Measurements from ENCODE around the gene INPP5D.
"Not testable (repeated sequence)": the region's sequence is repeated elsewhere in the genome, so short reads cannot be mapped to it uniquely, and the experiment has no call there.

INPP5D gene

DNA sequence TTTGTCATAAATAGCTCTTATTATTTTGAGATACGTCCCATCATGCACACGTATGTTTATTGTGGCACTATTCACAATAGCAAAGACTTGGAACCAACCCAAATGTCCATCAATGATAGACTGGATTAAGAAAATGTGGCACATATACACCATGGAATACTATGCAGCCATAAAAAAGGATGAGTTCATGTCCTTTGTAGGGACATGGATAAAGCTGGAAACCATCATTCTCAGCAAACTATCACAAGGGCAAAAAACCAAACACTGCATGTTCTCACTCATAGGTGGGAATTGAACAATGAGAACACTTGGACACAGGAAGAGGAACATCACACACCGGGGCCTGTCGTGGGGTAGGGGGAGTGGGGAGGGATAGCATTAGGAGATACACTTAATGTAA lies 40.5 kb upstream of the INPP5D start:
- H3K4me1 ChIP-seq (ENCODE audit: control insufficient read depth, insufficient read depth, low read length, poor library complexity, severe bottlenecking); H3K36me3 ChIP-seq (ENCODE audit: control insufficient read depth, insufficient read depth, low read length); H3K27me3 ChIP-seq (replicated peaks; ENCODE audit: control insufficient read depth, insufficient read depth, low read length, poor library complexity, severe bottlenecking); H3K9me3 ChIP-seq (ENCODE audit: control insufficient read depth, low read length); H3K27ac ChIP-seq (ENCODE audit: insufficient read depth, low read length, poor library complexity, severe bottlenecking); DNase-seq; H3K4me3 ChIP-seq (ENCODE audit: insufficient read depth, low read depth, low read length, poor library complexity, severe bottlenecking): not testable (repeated sequence)

DNA sequence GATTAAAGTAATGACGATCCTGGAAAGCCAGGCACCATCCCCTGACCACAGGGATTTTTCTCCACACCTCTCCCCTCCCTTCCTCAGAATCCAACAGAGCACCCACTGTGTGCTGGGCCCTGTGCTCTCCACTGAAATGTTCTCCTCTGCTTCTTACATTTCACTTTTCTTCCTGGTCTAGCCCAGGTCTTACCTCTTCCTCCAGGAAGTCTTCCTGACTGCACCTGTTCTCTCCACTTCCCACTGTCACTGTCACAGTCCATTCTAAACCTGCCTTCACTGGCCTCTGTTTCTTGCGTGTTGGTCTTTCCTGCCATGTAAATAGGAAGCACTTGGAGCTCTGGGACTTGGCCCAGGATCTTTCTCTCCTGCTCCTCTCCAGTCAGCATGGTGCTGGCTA lies 39.7 kb upstream of the INPP5D start:
- Histone ChIP-seq H3K36me3 (ENCODE audit: control insufficient read depth, insufficient read depth, low read length) (no peaks in the 10 kb centered on the region), H3K9me3 (ENCODE audit: control insufficient read depth, low read length) (no peaks in the 10 kb centered on the region), H3K27ac (ENCODE audit: insufficient read depth, low read length, poor library complexity, severe bottlenecking) (no peak overlapping the region), H3K4me1 (ENCODE audit: control insufficient read depth, insufficient read depth, low read length, poor library complexity, severe bottlenecking) (no peaks in the 10 kb centered on the region), H3K27me3 (replicated peaks; ENCODE audit: control insufficient read depth, insufficient read depth, low read length, poor library complexity, severe bottlenecking) (no peaks in the 10 kb centered on the region), H3K4me3 (ENCODE audit: insufficient read depth, low read depth, low read length, poor library complexity, severe bottlenecking) (no peak overlapping the region)
- no peak for DNase-seq

DNA sequence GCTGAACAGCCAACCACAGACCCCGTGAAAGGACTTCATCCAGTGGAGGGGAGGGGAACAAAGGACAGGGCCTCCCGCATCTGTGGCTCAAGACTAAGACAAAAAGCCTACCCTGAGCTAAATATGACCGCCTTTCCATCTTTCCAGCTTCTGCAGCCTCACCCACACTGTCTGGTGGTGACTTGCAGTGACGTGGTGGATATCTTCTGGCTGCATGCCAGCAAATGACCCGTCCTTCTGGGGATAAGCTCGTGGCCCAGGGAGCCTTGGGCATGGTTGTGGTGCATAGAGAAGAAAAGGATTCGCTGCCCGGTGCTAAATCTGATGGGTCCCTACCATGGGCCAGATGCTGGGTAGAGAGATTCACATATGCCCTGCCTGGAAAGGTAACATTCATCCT lies 38.4 kb upstream of the INPP5D start:
- Histone ChIP-seq H3K9me3 (ENCODE audit: control insufficient read depth, low read length) (no peaks in the 10 kb centered on the region), H3K4me1 (ENCODE audit: control insufficient read depth, insufficient read depth, low read length, poor library complexity, severe bottlenecking) (no peaks in the 10 kb centered on the region), H3K36me3 (ENCODE audit: control insufficient read depth, insufficient read depth, low read length) (no peaks in the 10 kb centered on the region), H3K4me3 (ENCODE audit: insufficient read depth, low read depth, low read length, poor library complexity, severe bottlenecking) (no peak overlapping the region), H3K27me3 (replicated peaks; ENCODE audit: control insufficient read depth, insufficient read depth, low read length, poor library complexity, severe bottlenecking) (no peaks in the 10 kb centered on the region), H3K27ac (ENCODE audit: insufficient read depth, low read length, poor library complexity, severe bottlenecking) (no peak overlapping the region)
- no peak for DNase-seq

DNA sequence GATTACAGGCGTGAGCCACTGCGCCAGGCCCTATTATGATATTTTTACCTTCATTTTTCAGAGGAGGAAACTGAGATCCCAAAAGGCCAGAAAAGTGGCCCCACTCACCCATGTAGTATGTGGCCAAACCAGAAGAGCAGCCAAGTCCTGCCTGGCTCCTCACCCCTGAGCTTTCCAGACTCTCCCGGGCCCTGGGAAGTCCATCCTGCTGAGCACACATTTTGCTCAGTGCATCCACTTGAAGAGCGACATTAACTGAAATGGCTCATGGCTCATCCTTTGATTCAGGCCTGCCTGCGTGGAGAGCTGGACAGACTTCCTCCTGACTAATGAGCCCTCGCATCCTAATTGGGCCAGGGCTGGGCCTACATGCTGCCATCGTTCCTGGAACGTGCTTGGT lies 37.6 kb upstream of the INPP5D start:
- Histone ChIP-seq H3K9me3 (ENCODE audit: control insufficient read depth, low read length) (no peaks in the 10 kb centered on the region), H3K36me3 (ENCODE audit: control insufficient read depth, insufficient read depth, low read length) (no peaks in the 10 kb centered on the region), H3K4me1 (ENCODE audit: control insufficient read depth, insufficient read depth, low read length, poor library complexity, severe bottlenecking) (no peaks in the 10 kb centered on the region), H3K27me3 (replicated peaks; ENCODE audit: control insufficient read depth, insufficient read depth, low read length, poor library complexity, severe bottlenecking) (no peaks in the 10 kb centered on the region), H3K4me3 (ENCODE audit: insufficient read depth, low read depth, low read length, poor library complexity, severe bottlenecking) (no peak overlapping the region), H3K27ac (ENCODE audit: insufficient read depth, low read length, poor library complexity, severe bottlenecking) (no peak overlapping the region)
- DNase-seq, result no peak

DNA sequence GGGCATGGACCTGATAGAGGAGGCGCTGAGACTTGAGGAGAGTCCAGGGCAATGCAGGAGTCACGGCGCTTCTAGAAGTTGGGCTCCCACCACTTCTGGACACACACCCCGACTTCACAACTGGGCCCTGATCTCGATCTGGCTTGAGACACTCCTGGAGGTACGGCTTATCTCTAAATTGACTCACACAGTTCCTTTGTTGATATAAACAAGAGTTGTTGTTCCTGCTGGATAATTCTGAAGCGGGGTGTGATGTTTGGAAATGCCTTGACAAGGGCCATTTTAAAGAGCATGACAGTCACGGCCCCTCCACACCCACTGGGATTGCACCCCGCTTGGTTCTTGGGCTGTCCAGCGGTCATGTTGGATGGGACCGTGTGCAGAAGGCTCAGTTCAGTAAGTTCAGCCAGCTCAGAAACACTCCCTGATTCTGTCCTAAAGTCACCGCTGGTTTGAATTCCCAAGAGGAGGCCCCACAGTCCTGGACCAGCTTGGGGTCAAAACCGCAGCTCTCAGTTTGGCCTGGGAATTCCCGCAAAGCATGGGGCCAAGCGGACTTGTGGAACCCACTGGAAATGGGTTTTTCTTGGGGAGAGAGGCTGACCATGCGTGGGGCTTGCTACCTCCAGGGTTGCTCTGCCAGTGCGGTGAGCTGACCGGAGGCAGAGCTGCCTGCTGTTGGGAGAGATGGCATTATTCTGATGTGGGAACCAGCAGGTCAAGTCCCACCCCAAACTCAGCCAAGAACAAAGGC lies 37.0 kb upstream of the INPP5D start:
- no peak for DNase-seq
- Histone ChIP-seq H3K4me1 (ENCODE audit: control insufficient read depth, insufficient read depth, low read length, poor library complexity, severe bottlenecking) (no peaks in the 10 kb centered on the region), H3K27ac (ENCODE audit: insufficient read depth, low read length, poor library complexity, severe bottlenecking) (no peak overlapping the region), H3K36me3 (ENCODE audit: control insufficient read depth, insufficient read depth, low read length) (no peaks in the 10 kb centered on the region), H3K4me3 (ENCODE audit: insufficient read depth, low read depth, low read length, poor library complexity, severe bottlenecking) (no peak overlapping the region), H3K27me3 (replicated peaks; ENCODE audit: control insufficient read depth, insufficient read depth, low read length, poor library complexity, severe bottlenecking) (no peaks in the 10 kb centered on the region), H3K9me3 (ENCODE audit: control insufficient read depth, low read length) (no peaks in the 10 kb centered on the region)

DNA sequence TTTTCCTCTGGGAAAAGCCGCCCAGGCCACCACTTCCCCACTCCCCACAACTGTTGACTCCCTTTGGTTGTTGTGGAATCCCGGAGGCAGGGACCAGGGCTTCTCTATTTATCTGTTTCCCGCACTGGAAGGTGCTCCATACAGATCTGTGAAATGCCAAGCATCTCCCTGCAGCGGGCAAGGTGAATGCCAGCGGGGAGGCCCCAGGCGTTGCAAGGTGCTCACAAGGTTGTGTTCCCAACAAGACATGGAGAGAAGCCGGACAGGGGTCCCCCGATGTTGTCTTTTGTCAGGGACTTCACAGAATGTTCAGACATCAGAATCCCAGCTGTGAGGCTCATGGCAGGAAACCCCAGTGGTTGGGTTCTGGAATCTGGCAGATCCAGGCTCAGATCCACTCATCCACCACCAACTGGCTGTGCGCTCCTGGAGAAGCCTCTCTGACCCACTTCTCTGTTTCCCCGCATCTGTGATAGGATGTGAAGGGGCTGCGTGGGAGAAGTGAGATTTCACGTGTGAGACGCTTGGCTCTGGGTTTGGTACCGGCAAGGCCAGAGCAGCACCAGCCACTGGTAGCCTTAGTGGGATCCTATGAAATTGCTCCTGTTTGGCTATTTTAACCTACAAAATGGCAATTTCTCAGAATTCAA lies 36.3 kb upstream of the INPP5D start:
- H3K36me3 ChIP-seq (ENCODE audit: control insufficient read depth, insufficient read depth, low read length), result no peaks in the 10 kb centered on the region
- no peak overlapping the region for H3K4me3 ChIP-seq (ENCODE audit: insufficient read depth, low read depth, low read length, poor library complexity, severe bottlenecking)
- H3K4me1 ChIP-seq (ENCODE audit: control insufficient read depth, insufficient read depth, low read length, poor library complexity, severe bottlenecking), result no peaks in the 10 kb centered on the region
- H3K27ac ChIP-seq (ENCODE audit: insufficient read depth, low read length, poor library complexity, severe bottlenecking), result no peak overlapping the region
- H3K27me3 ChIP-seq (replicated peaks; ENCODE audit: control insufficient read depth, insufficient read depth, low read length, poor library complexity, severe bottlenecking), result no peaks in the 10 kb centered on the region
- no peak for DNase-seq
- no peaks in the 10 kb centered on the region for H3K9me3 ChIP-seq (ENCODE audit: control insufficient read depth, low read length)

DNA sequence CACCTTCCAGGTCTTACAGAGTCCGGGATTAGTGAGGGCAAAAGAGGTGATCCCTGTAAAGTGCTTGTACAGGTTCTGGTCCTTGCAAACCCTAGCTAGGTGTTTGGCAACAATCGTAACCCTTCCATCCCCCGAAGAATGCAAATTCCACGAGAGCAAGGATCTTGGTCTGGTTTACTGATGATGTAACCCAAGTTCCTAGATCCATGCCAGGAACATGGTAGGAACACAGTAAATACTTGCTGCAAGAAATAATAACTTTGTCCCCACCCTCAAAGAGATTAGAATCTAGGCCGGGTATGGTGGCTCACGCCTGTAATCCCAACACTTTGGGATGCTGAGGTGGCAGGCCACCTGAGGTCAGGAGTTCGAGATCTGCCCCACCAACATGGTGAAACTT lies 34.4 kb upstream of the INPP5D start:
- H3K36me3 ChIP-seq (ENCODE audit: control insufficient read depth, insufficient read depth, low read length), result no peaks in the 10 kb centered on the region
- no peak overlapping the region for H3K4me3 ChIP-seq (ENCODE audit: insufficient read depth, low read depth, low read length, poor library complexity, severe bottlenecking)
- no peak overlapping the region for H3K27ac ChIP-seq (ENCODE audit: insufficient read depth, low read length, poor library complexity, severe bottlenecking)
- H3K9me3 ChIP-seq (ENCODE audit: control insufficient read depth, low read length), result no peaks in the 10 kb centered on the region
- no peaks in the 10 kb centered on the region for H3K27me3 ChIP-seq (replicated peaks; ENCODE audit: control insufficient read depth, insufficient read depth, low read length, poor library complexity, severe bottlenecking)
- H3K4me1 ChIP-seq (ENCODE audit: control insufficient read depth, insufficient read depth, low read length, poor library complexity, severe bottlenecking), result no peaks in the 10 kb centered on the region
- no peak for DNase-seq

DNA sequence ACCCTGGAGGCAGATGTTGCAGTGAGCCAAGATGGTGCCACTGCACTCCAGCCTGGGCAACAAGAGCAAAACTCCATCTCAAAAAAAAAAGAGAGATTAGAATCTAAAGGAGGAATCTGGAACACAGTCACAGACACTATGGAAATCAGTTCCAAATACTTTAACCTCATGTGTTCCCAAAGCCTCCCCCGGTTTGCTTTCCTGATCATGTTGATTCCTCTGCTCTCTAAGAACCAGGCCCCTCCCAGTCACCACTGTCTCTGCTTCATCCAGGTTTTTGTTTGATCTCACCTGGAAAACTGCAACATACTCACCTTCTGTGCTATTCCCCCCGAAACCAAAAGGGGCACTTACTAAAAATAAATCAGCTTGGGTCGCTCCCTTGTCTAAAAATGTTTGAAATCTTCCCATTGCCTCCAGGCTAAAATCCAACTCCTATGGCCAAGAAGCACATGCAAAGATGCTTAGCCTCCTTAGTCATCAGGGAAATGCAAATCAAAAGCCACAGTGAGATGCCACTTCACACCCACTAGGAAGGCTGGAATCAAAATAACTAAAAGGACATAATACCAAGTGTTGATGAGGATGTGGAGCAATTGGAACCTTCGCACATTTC lies 33.8 kb upstream of the INPP5D start:
- H3K9me3 ChIP-seq (ENCODE audit: control insufficient read depth, low read length), result no peaks in the 10 kb centered on the region
- DNase-seq, result no peak
- no peaks in the 10 kb centered on the region for H3K36me3 ChIP-seq (ENCODE audit: control insufficient read depth, insufficient read depth, low read length)
- H3K4me1 ChIP-seq (ENCODE audit: control insufficient read depth, insufficient read depth, low read length, poor library complexity, severe bottlenecking), result no peaks in the 10 kb centered on the region
- no peak overlapping the region for H3K27ac ChIP-seq (ENCODE audit: insufficient read depth, low read length, poor library complexity, severe bottlenecking)
- H3K4me3 ChIP-seq (ENCODE audit: insufficient read depth, low read depth, low read length, poor library complexity, severe bottlenecking), result no peak overlapping the region
- H3K27me3 ChIP-seq (replicated peaks; ENCODE audit: control insufficient read depth, insufficient read depth, low read length, poor library complexity, severe bottlenecking), result no peaks in the 10 kb centered on the region

DNA sequence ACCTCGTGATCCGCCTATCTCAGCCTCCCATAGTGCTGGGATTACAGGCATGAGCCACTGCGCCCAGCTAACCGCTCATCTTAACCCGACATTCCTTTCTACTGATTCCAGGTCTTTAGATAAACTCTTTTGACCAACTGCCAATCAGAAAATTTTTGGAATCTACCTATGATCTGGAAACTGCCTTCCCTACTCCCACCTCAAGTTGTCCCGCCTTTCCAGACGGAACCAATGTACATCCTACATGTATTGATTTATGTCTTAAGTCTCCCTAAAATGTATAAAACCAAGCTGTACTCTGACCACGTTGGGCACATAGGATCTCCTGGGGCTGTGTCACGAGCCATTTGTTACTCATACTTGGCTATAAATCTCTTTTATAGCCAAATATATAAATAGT lies 30.8 kb upstream of the INPP5D start:
- DNase-seq, result no peak
- Histone ChIP-seq H3K4me3 (ENCODE audit: insufficient read depth, low read depth, low read length, poor library complexity, severe bottlenecking) (no peak overlapping the region), H3K27me3 (replicated peaks; ENCODE audit: control insufficient read depth, insufficient read depth, low read length, poor library complexity, severe bottlenecking) (no peaks in the 10 kb centered on the region), H3K36me3 (ENCODE audit: control insufficient read depth, insufficient read depth, low read length) (no peaks in the 10 kb centered on the region), H3K27ac (ENCODE audit: insufficient read depth, low read length, poor library complexity, severe bottlenecking) (no peak overlapping the region), H3K4me1 (ENCODE audit: control insufficient read depth, insufficient read depth, low read length, poor library complexity, severe bottlenecking) (no peaks in the 10 kb centered on the region), H3K9me3 (ENCODE audit: control insufficient read depth, low read length) (no peaks in the 10 kb centered on the region)

All from effector memory CD4-positive, alpha-beta T cell (primary cell).